Astrocyte of the spinal cord (primary cell): ENCODE results near the gene CNPPD1.

Experiments used
- DNase-seq: peaks from one replicate; pipeline ENCODE4 v3.0.0; 2011; ENCODE audit warnings: low read depth, low spot score
- H3K4me3 ChIP-seq: 2 replicates; pipeline ENCODE4 v1.5.1; 2011; ENCODE audit warnings: low read depth, mild to moderate bottlenecking, low read length, moderate library complexity
- in situ Hi-C: cut with HindIII; loops from 2 replicates; pipeline ENCODE4 v1.10.0; 2017; ENCODE audit warnings: low sequenced_read_pairs
- TF ChIP-seq, protein P1 (sequence below): IDR thresholded peaks from 2 replicates; pipeline ENCODE4 v1.5.1; 2012; ENCODE audit warnings: low read depth, mild to moderate bottlenecking, low read length, inconsistent platforms

Gene CNPPD1

DNA sequence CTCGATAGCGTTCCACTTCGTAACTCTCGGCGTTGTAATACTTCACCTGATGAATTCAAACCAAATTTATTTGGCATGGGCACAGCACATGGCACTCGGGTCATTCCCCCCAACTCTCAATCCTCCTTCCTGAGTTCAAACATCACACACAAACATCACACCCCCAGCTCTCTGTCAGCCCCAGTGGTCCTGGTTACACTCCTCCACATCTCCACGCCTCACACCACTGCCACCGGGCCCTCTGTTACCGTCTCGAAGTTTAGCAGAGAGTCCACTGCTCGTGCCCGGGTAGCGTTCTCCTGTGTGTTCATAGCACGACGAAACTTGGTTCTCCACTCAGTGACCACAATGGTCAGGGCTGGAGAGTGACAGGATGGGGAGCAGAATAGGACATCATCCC is 37.4 kb upstream of the CNPPD1 start:
- in situ Hi-C loops, result no loop called here
- TF ChIP-seq, protein P1, sequence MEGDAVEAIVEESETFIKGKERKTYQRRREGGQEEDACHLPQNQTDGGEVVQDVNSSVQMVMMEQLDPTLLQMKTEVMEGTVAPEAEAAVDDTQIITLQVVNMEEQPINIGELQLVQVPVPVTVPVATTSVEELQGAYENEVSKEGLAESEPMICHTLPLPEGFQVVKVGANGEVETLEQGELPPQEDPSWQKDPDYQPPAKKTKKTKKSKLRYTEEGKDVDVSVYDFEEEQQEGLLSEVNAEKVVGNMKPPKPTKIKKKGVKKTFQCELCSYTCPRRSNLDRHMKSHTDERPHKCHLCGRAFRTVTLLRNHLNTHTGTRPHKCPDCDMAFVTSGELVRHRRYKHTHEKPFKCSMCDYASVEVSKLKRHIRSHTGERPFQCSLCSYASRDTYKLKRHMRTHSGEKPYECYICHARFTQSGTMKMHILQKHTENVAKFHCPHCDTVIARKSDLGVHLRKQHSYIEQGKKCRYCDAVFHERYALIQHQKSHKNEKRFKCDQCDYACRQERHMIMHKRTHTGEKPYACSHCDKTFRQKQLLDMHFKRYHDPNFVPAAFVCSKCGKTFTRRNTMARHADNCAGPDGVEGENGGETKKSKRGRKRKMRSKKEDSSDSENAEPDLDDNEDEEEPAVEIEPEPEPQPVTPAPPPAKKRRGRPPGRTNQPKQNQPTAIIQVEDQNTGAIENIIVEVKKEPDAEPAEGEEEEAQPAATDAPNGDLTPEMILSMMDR, result no peak
- no peak for DNase-seq
- H3K4me3 ChIP-seq, result no peak overlapping the region

DNA sequence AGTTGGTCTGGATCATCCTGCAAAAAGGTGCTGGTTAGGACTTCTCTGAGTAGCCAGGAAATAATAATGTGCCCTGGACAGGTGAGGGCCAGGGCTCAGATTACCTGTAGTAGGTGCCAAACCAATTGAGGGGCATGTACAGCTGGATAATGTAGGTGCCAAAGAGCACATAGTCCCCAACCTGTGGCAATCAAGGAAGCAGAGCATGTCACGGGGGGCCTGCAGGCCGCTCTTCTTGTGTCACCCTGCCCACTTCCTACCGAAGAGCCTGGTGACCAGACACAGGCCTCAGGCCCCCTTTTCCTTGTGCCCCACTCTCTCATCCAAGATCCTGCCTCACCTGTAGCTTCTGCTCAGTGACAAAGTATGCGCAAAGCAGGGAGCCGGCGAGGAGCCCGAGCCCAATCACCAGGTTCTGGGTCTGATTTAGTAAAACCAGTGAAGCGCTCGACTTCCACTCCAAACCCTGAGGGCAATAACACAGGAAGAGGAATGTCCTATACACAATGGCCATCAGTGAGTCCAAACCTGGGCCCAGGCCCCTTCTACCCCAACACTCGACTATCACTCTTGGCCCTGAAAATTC is 36.9 kb upstream of the CNPPD1 start:
- no peak for DNase-seq
- in situ Hi-C loops, result no loop called here
- no peak overlapping the region for H3K4me3 ChIP-seq
- TF ChIP-seq, protein P1, result no peak

DNA sequence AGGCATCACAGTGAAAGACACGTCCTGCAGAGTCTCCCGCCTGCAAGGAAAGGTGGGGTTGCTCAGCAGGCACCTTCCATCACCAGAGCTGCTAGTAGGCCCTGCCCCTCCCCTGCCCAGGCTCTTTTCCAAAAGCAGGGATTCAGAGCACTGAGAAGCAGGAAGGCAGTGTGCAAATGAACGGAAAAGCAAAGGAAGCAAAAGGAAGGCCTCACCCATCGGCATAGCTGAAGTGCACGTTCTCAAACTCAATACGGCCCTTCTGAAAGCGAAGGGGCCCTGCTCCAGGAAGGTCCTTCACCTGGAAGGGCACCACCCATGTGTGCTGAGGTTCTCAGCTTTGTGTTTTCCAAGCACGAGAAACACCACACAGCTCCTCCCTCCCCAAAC is 36.3 kb upstream of the CNPPD1 start:
- in situ Hi-C loops, result no loop called here
- TF ChIP-seq, protein P1, result no peak
- no peak overlapping the region for H3K4me3 ChIP-seq
- DNase-seq, result no peak

DNA sequence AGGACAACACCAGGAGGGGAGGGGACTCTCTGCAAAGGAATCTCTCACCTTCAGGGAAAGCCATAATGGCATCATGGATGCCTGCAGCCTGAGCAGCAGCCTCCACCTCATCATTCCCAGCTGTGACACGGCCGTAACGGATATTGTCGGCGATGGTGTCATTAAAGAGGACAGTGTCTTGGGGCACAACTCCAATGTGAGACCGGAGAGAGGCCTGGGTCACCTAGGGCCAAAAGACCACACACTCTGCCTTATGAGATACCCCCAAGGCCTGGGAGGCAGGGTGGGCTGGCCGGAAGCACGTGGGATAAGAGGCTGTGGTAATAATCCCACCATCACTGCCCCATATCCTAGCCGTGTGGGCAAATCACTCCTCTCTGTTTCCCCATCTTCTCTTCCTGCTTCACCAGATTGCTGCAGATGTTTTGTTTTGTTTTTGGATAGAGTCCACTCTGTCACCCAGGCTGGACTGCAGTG is 34.2 kb upstream of the CNPPD1 start:
- in situ Hi-C loops, result no loop called here
- H3K4me3 ChIP-seq, result no peak overlapping the region
- DNase-seq, result no peak
- TF ChIP-seq, protein P1, result no peak

DNA sequence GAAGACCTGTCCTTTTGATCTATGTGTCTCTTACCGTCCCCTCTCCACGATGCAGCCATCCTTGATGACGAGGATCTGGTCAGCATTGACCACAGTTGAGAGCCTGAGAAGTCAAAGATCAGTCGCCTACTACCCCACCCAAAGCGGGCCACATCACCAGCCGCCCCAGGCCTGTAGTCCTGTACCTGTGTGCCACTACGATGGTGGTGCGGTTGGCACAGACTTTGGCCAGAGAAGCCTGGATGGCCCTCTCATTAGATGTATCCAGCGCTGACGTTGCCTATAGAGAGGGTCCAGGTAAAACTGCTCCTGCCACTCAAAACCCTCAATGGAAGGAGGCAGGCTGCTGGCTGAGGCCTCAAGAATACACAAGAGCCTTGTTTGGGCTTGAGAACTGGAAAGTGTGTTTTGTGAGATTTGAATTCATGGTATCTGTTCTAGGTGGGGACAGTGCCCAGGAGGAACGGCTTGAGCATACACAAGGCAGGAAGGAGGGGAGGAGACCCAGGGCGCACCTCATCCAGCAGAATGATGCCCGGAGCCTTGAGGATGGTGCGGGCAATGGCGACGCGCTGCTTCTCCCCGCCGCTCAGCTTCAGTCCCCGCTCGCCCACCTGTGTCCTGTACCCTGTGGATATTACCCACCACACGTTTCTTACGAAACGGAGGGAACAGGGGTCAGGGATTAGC is 33.6 kb upstream of the CNPPD1 start:
- in situ Hi-C loops, result no loop called here
- no peak for DNase-seq
- TF ChIP-seq, protein P1, result no peak
- H3K4me3 ChIP-seq, result no peak overlapping the region

DNA sequence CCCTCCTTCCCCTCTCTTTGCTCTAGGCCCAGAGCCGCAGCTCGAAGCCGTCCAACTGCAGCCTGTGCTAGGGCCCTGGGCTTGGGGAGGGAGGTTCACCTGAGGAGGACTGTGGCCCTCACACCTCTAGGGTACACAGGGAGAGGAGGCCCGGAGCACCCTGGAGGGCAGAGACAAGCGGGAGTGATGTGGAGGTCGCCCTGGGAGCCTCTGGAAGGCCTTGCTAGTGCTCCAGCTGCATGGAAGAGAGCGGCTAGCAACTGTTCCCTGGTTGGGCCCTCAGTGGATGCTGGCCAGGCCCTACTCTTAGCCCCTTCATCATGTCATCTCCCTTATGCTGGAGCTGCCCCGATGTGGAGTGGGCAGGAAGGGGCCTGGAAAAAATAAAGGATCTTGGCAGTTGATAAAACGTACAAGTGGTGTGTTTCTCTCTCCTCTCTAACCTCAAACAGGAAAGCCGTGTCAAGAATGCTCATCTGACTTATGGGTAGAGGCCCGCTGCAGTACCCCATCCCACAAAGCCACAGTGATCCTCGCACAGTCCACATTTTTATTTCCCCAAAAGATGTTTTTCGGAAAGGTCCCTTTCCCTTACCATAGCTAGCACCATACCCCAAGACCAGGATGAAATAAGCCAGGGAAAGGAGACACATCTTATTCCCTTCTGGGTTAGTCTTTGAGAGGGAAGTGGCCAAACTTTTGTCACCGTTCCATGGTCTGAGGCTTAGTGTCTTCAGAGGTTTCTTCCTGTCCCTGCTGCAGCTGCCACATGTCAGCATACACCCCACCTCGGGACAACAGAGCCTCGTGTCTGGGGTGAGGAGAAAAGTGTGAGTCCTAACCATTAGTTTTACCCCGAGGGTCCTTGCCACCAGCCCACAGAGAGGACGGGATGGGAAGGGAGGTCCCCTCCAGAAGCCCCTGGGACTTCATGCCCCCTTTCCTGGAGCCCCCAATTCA is 32.8 kb upstream of the CNPPD1 start:
- TF ChIP-seq, protein P1, result no peak
- DNase-seq, result no peak
- H3K4me3 ChIP-seq, result no peak overlapping the region
- in situ Hi-C loops, result no loop called here
